ENCODE results near the gene PRRT4. TPM values are rescaled to one million over a fixed set of nuclear protein-coding genes. Genes with fewer than 3 reads are reported as not detected.

The PRRT4 gene
- total and polyA plus RNA-seq, 9 of the 15 experiments (the other 6 are each of a cell fraction or from before 2014, with no cell fraction given): not detected

GRCh38 chr7:128343554-128344430, 17.7 kb downstream of the PRRT4 start, which contains the start of gene RBM28 (continued):
- peak; percentile 36; the same call in 1 of the 2 replicates for TF ChIP-seq ZBTB12 (CRISPR knock-in tag; IDR thresholded peaks at IDR 0.05)
- TF ChIP-seq ZNF146 (CRISPR knock-in tag; IDR thresholded peaks at IDR 0.05; ENCODE audit: unreplicated experiment): peak; percentile 16
- TF ChIP-seq TARDBP (IDR thresholded peaks at IDR 0.05): peak; percentile 79; the same call in 1 of the 2 replicates
- TF ChIP-seq STAG1 (CRISPR knock-in tag; IDR thresholded peaks at IDR 0.05; ENCODE audit: borderline replicate concordance): no peak
- no peak for TF ChIP-seq ZNF3 (CRISPR knock-in tag; IDR thresholded peaks at IDR 0.05)
- no peak for TF ChIP-seq ARHGAP35 (IDR thresholded peaks at IDR 0.05; ENCODE audit: partially characterized antibody)
- no peak for TF ChIP-seq ZNF444 (CRISPR knock-in tag; IDR thresholded peaks at IDR 0.05)
- TF ChIP-seq POLR2AphosphoS2 (IDR thresholded peaks at IDR 0.05; ENCODE audit: low read length): peak; percentile 54; the same call in 1 of the 2 replicates
- TF ChIP-seq RFX7 (CRISPR knock-in tag; IDR thresholded peaks at IDR 0.05): no peak
- TF ChIP-seq ZBTB33 (CRISPR knock-in tag; IDR thresholded peaks at IDR 0.05): peak; percentile 69; the same call in 1 of the 2 replicates
- TF ChIP-seq PKNOX1 (IDR thresholded peaks at IDR 0.05): no peak
- no peak for TF ChIP-seq HDGF (IDR thresholded peaks at IDR 0.05)
- peak; percentile 86 for TF ChIP-seq CREM (IDR thresholded peaks at IDR 0.05; ENCODE audit: low read depth)
- TF ChIP-seq ZNF398 (CRISPR knock-in tag; IDR thresholded peaks at IDR 0.05): no peak
- TF ChIP-seq XRCC4 (IDR thresholded peaks at IDR 0.05; ENCODE audit: extremely low read depth, insufficient read depth, insufficient read length): no peak
- TF ChIP-seq C11orf30 (IDR thresholded peaks at IDR 0.05; ENCODE audit: low read depth): peak; percentile 98
- TF ChIP-seq GATAD2B (IDR thresholded peaks at IDR 0.05; ENCODE audit: borderline replicate concordance): no peak
- TF ChIP-seq CLOCK (CRISPR knock-in tag; IDR thresholded peaks at IDR 0.05; ENCODE audit: borderline replicate concordance): no peak; the same call in 1 of the 2 replicates
- TF ChIP-seq NFATC3 (IDR thresholded peaks at IDR 0.05): 0 out of 2 replicates have a peak, but pooled peaks have one; percentile 25
- TF ChIP-seq SIRT6 (IDR thresholded peaks at IDR 0.05; ENCODE audit: low read depth, low read length): no peak

Data from K562 (cell line).